Measurements from ENCODE around the gene SLC43A2.

Gene SLC43A2

DNA sequence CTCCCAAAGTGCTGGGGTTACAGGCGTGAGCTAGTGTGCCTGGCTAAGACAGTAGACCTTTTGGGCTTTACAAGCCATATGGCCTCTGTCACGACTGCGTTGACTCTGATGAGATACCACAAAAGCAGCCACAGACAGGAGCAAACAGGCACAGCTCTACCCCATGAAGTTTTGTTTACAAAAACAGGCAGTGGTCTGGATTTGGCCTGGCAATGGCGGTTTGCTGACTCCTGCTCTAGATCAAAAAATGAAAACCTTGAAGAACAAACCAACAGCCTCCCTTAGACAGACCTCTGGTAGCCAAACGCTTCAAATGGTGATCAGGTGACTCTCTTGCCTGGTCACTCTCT is 20.7 kb downstream of the SLC43A2 start:
- Histone ChIP-seq H3K9me3 (ENCODE audit: control insufficient read depth, low read length) (no peaks in the 10 kb centered on the region), H2BK12ac (ENCODE audit: low read length in 2 of 2) (no peak overlapping the region), H4K91ac (ENCODE audit: low read length) (no peak overlapping the region), H4K8ac (ENCODE audit: low read length) (peak overlapping the region; percentile 69), H3K23ac (ENCODE audit: low read length in 2 of 2) (no peak overlapping the region), H3K9ac (ENCODE audit: low read length) (no peak overlapping the region), H2BK15ac (ENCODE audit: low read depth, poor library complexity, severe bottlenecking) (no peak overlapping the region), H3K4me1 (ENCODE audit: control insufficient read depth, insufficient read depth, low read depth, low read length) (peaks cover 11% of the 10 kb centered on the region), H3K27ac (ENCODE audit: low read length, poor library complexity, severe bottlenecking) (no peak overlapping the region), H3K18ac (ENCODE audit: low read depth in 1 of 2, low read length in 2 of 2) (no peak overlapping the region), H3K4me3 (ENCODE audit: insufficient read depth in 1 of 2, low read depth in 1 of 2, low read length in 2 of 2) (no peak overlapping the region), H3K4me2 (ENCODE audit: low read length, poor library complexity, severe bottlenecking) (no peak overlapping the region), H3K27me3 (ENCODE audit: control insufficient read depth in 1 of 2, insufficient read depth in 1 of 2, low read length in 2 of 2) (no peaks in the 10 kb centered on the region), H2AFZ (ENCODE audit: low read depth, low read length) (no peak overlapping the region), H3K4ac (ENCODE audit: low read depth in 1 of 2, low read length in 2 of 2) (no peak overlapping the region), H3K14ac (ENCODE audit: low read length in 2 of 2) (no peak overlapping the region), H2AK5ac (ENCODE audit: low read length, severe bottlenecking) (no peak overlapping the region), H3K79me1 (replicated peaks; ENCODE audit: low read length, poor library complexity, severe bottlenecking) (no peaks in the 10 kb centered on the region), H2BK120ac (ENCODE audit: low read depth, low read length) (no peak overlapping the region), H2BK5ac (ENCODE audit: low read depth, low read length, poor library complexity, severe bottlenecking) (no peak overlapping the region), H3K36me3 (ENCODE audit: control insufficient read depth in 1 of 2, insufficient read depth in 2 of 2, low read depth in 1 of 2, low read length in 2 of 2) (peaks cover 4 to 19% of the 10 kb centered on the region in 2 experiments)
- peak; percentile 83 for DNase-seq
- WGBS, result 30% methylated on average over 5 of the region's 5 CpGs

DNA sequence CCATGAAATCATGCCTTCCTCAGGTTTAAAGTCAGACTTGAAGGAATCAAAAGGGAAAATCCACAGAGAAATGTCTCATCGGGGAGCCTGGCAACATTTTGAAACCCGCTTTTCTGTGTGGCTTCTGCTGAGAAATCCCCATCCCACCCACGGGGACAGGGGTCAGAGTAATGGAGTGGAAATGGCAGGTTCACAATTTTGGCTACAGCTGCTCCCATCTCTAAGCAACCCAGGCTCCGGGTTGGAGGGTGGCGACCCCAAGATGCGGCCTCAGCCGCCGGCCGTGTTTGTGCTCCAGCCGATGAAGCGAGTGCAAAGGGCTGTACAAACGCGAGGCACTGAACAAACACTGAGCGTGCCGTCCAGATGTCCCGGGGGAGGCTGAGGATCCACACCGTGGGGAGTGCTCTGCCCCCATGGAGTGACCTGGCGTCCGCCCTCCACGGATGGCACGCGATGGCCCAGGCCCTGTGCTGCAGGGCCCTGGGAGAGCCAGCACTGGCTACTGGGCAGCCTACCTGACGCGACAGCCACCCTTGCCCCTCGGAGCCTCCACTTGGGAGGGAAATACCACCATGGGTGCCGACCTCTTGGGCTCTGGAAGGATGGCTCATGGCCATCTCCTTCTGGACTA is 22.2 kb downstream of the SLC43A2 start:
- H2BK5ac ChIP-seq (ENCODE audit: low read depth, low read length, poor library complexity, severe bottlenecking), result no peak overlapping the region
- peak overlapping the region; percentile 93 for H2BK15ac ChIP-seq (ENCODE audit: low read depth, poor library complexity, severe bottlenecking)
- no peaks in the 10 kb centered on the region for H3K79me1 ChIP-seq (replicated peaks; ENCODE audit: low read length, poor library complexity, severe bottlenecking)
- H3K27me3 ChIP-seq (ENCODE audit: control insufficient read depth in 1 of 2, insufficient read depth in 1 of 2, low read length in 2 of 2), result no peaks in the 10 kb centered on the region
- H3K4me1 ChIP-seq (ENCODE audit: control insufficient read depth, insufficient read depth, low read depth, low read length), result peaks cover 11% of the 10 kb centered on the region
- peak overlapping the region; percentile 23 for H4K91ac ChIP-seq (ENCODE audit: low read length)
- H3K4me3 ChIP-seq (ENCODE audit: insufficient read depth in 1 of 2, low read depth in 1 of 2, low read length in 2 of 2), result no peak overlapping the region
- H3K36me3 ChIP-seq (ENCODE audit: control insufficient read depth in 1 of 2, insufficient read depth in 2 of 2, low read depth in 1 of 2, low read length in 2 of 2), result peaks cover 0 to 17% of the 10 kb centered on the region in 2 experiments
- peaks cover 4% of the 10 kb centered on the region for H3K9me3 ChIP-seq (ENCODE audit: control insufficient read depth, low read length)
- WGBS, result 93% methylated on average over 26 of the region's 26 CpGs
- no peak overlapping the region for H3K4me2 ChIP-seq (ENCODE audit: low read length, poor library complexity, severe bottlenecking)
- peak overlapping the region; percentile 68 for H2BK120ac ChIP-seq (ENCODE audit: low read depth, low read length)
- no peak overlapping the region for H2AK5ac ChIP-seq (ENCODE audit: low read length, severe bottlenecking)
- H4K8ac ChIP-seq (ENCODE audit: low read length), result peak overlapping the region; percentile 69
- no peak overlapping the region for H3K23ac ChIP-seq (ENCODE audit: low read length in 2 of 2)
- no peak overlapping the region for H3K9ac ChIP-seq (ENCODE audit: low read length)
- H3K27ac ChIP-seq (ENCODE audit: low read length, poor library complexity, severe bottlenecking), result no peak overlapping the region
- H3K14ac ChIP-seq (ENCODE audit: low read length in 2 of 2), result no peak overlapping the region
- no peak overlapping the region for H2AFZ ChIP-seq (ENCODE audit: low read depth, low read length)
- H3K18ac ChIP-seq (ENCODE audit: low read depth in 1 of 2, low read length in 2 of 2), result peak overlapping the region; percentile 54 to 77
- H3K4ac ChIP-seq (ENCODE audit: low read depth in 1 of 2, low read length in 2 of 2), result peak overlapping the region in 1 of 2 experiments; percentile 46
- DNase-seq, result no peak
- H2BK12ac ChIP-seq (ENCODE audit: low read length in 2 of 2), result peak overlapping the region; percentile 51 to 73

- Histone ChIP-seq H2BK5ac (ENCODE audit: low read depth, low read length, poor library complexity, severe bottlenecking) (no peak overlapping the region), H3K27ac (ENCODE audit: low read length, poor library complexity, severe bottlenecking) (no peak overlapping the region), H2BK12ac (ENCODE audit: low read length in 2 of 2) (no peak overlapping the region), H4K91ac (ENCODE audit: low read length) (peak overlapping the region; percentile 25), H2AK5ac (ENCODE audit: low read length, severe bottlenecking) (no peak overlapping the region), H3K4me3 (ENCODE audit: insufficient read depth in 1 of 2, low read depth in 1 of 2, low read length in 2 of 2) (no peak overlapping the region), H3K9me3 (ENCODE audit: control insufficient read depth, low read length) (peaks cover 6% of the 10 kb centered on the region), H3K4me1 (ENCODE audit: control insufficient read depth, insufficient read depth, low read depth, low read length) (peaks cover 11% of the 10 kb centered on the region), H3K79me1 (replicated peaks; ENCODE audit: low read length, poor library complexity, severe bottlenecking) (no peaks in the 10 kb centered on the region), H2BK120ac (ENCODE audit: low read depth, low read length) (no peak overlapping the region), H3K4ac (ENCODE audit: low read depth in 1 of 2, low read length in 2 of 2) (no peak overlapping the region), H3K23ac (ENCODE audit: low read length in 2 of 2) (no peak overlapping the region), H2BK15ac (ENCODE audit: low read depth, poor library complexity, severe bottlenecking) (peak overlapping the region; percentile 46), H3K14ac (ENCODE audit: low read length in 2 of 2) (no peak overlapping the region), H3K18ac (ENCODE audit: low read depth in 1 of 2, low read length in 2 of 2) (no peak overlapping the region), H3K36me3 (ENCODE audit: control insufficient read depth in 1 of 2, insufficient read depth in 2 of 2, low read depth in 1 of 2, low read length in 2 of 2) (peaks cover 0 to 21% of the 10 kb centered on the region in 2 experiments), H3K9ac (ENCODE audit: low read length) (no peak overlapping the region), H3K4me2 (ENCODE audit: low read length, poor library complexity, severe bottlenecking) (no peak overlapping the region), H2AFZ (ENCODE audit: low read depth, low read length) (no peak overlapping the region), H4K8ac (ENCODE audit: low read length) (peak overlapping the region; percentile 10), H3K27me3 (ENCODE audit: control insufficient read depth in 1 of 2, insufficient read depth in 1 of 2, low read length in 2 of 2) (no peaks in the 10 kb centered on the region)
- WGBS, result 96% methylated on average over 15 of the region's 19 CpGs
- DNase-seq, result no peak
These were observed 22.8 kb downstream of the SLC43A2 start for GRCh38 chr17:1605681-1606351.

DNA sequence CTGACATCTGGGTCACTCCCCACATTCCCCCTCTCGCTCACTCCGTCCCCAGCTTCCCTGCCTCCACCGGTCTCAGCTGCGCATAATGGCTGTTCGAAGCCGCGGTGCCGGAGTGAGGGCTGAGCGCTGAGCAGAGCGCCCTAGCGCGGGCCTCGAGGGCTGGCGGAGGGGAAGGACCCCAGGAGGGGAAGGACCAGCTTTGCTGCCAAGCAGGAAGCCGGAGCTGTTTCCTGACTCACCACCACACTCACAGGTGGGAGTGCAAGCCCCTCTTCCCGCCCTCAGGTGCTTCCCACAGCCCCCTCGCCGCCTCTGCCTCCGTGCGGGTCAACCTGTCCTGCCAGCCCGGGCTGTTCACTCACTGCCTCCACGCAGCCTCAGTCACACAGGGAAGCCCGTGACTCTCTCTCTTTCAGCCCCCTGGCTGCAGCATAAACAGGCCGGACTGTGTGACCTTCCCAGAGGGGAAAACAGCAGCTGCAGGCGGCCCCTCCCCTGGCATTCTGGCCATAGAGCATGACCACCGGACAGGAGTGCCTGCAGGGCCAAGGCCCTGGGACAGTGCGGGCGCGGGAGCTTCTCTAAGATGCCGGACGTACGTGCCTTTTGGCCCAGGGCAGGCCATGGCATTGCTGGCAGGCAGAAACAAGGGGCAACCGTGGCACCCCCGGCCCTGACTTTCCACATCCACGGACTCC is 23.7 kb downstream of the SLC43A2 start:
- no peak overlapping the region for H3K4me2 ChIP-seq (ENCODE audit: low read length, poor library complexity, severe bottlenecking)
- no peak overlapping the region for H2AK5ac ChIP-seq (ENCODE audit: low read length, severe bottlenecking)
- H3K4ac ChIP-seq (ENCODE audit: low read depth in 1 of 2, low read length in 2 of 2), result peak overlapping the region in 1 of 2 experiments; percentile 27
- H3K18ac ChIP-seq (ENCODE audit: low read depth in 1 of 2, low read length in 2 of 2), result peak overlapping the region in 1 of 2 experiments; percentile 22
- H3K23ac ChIP-seq (ENCODE audit: low read length in 2 of 2), result no peak overlapping the region
- peak overlapping the region in 1 of 2 experiments; percentile 4 for H3K4me3 ChIP-seq (ENCODE audit: insufficient read depth in 1 of 2, low read depth in 1 of 2, low read length in 2 of 2)
- no peak overlapping the region for H2BK15ac ChIP-seq (ENCODE audit: low read depth, poor library complexity, severe bottlenecking)
- no peak overlapping the region for H2BK5ac ChIP-seq (ENCODE audit: low read depth, low read length, poor library complexity, severe bottlenecking)
- no peak overlapping the region for H4K8ac ChIP-seq (ENCODE audit: low read length)
- peaks cover 0 to 21% of the 10 kb centered on the region in 2 experiments for H3K36me3 ChIP-seq (ENCODE audit: control insufficient read depth in 1 of 2, insufficient read depth in 2 of 2, low read depth in 1 of 2, low read length in 2 of 2)
- no peak for DNase-seq
- H2AFZ ChIP-seq (ENCODE audit: low read depth, low read length), result no peak overlapping the region
- peak overlapping the region in 1 of 2 experiments; percentile 32 for H2BK12ac ChIP-seq (ENCODE audit: low read length in 2 of 2)
- no peaks in the 10 kb centered on the region for H3K27me3 ChIP-seq (ENCODE audit: control insufficient read depth in 1 of 2, insufficient read depth in 1 of 2, low read length in 2 of 2)
- H3K27ac ChIP-seq (ENCODE audit: low read length, poor library complexity, severe bottlenecking), result no peak overlapping the region
- H3K79me1 ChIP-seq (replicated peaks; ENCODE audit: low read length, poor library complexity, severe bottlenecking), result no peaks in the 10 kb centered on the region
- H3K4me1 ChIP-seq (ENCODE audit: control insufficient read depth, insufficient read depth, low read depth, low read length), result peaks cover 11% of the 10 kb centered on the region
- H4K91ac ChIP-seq (ENCODE audit: low read length), result peak overlapping the region; percentile 18
- peak overlapping the region in 1 of 2 experiments; percentile 26 for H3K14ac ChIP-seq (ENCODE audit: low read length in 2 of 2)
- H2BK120ac ChIP-seq (ENCODE audit: low read depth, low read length), result no peak overlapping the region
- peaks cover 6% of the 10 kb centered on the region for H3K9me3 ChIP-seq (ENCODE audit: control insufficient read depth, low read length)
- H3K9ac ChIP-seq (ENCODE audit: low read length), result no peak overlapping the region
- 82% methylated on average over 34 of the region's 35 CpGs for WGBS
